ENCODE measurements around the gene NABP2.

- TF ChIP-seq, protein P1, sequence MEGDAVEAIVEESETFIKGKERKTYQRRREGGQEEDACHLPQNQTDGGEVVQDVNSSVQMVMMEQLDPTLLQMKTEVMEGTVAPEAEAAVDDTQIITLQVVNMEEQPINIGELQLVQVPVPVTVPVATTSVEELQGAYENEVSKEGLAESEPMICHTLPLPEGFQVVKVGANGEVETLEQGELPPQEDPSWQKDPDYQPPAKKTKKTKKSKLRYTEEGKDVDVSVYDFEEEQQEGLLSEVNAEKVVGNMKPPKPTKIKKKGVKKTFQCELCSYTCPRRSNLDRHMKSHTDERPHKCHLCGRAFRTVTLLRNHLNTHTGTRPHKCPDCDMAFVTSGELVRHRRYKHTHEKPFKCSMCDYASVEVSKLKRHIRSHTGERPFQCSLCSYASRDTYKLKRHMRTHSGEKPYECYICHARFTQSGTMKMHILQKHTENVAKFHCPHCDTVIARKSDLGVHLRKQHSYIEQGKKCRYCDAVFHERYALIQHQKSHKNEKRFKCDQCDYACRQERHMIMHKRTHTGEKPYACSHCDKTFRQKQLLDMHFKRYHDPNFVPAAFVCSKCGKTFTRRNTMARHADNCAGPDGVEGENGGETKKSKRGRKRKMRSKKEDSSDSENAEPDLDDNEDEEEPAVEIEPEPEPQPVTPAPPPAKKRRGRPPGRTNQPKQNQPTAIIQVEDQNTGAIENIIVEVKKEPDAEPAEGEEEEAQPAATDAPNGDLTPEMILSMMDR (IDR thresholded peaks at IDR 0.05) = no peak
- no peak for TF ChIP-seq ZFX (IDR thresholded peaks at IDR 0.05; ENCODE audit: borderline replicate concordance)
Observed at GRCh38 chr12:56230432-56231183, 6.5 kb downstream of the NABP2 start.

All from 22Rv1 (cell line).